ENCODE results near the gene ACTN3.

DNA sequence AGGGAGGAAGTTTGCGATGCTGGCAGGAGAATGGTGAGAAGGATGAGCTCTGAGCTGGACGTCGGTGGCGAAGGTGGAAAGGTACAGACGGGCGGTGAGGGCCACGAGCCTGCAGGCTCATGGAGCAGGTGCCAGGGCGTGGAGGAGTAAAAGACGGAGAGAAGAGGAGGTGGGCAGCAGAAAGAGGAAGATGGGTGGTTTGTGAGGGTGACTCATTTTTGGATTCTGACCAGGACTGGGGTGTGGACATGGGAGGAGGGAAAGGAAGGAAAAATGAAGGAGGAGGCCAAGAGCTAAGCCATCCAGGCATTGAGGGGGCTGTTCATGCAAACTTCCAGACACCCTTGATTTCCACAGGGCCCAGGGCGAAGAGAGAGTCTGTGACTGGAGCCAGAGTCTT lies 4.3 kb upstream of the ACTN3 start:
- TF ChIP-seq ZMAT4 (CRISPR knock-in tag; IDR thresholded peaks at IDR 0.05) (no peak), CTCF (IDR thresholded peaks at IDR 0.05) (no peak), IRF2 (CRISPR knock-in tag; IDR thresholded peaks at IDR 0.05; ENCODE audit: borderline replicate concordance, low read depth) (no peak), MAX (CRISPR knock-in tag; IDR thresholded peaks at IDR 0.05) (no peak), IRF1 (CRISPR knock-in tag; IDR thresholded peaks at IDR 0.05) (no peak), PRDM15 (CRISPR knock-in tag; IDR thresholded peaks at IDR 0.05) (no peak), NR3C1 (CRISPR knock-in tag; conservative IDR thresholded peaks at IDR 0.05; ENCODE audit: low read depth) (no peak), ARID4B (CRISPR knock-in tag; IDR thresholded peaks at IDR 0.05; ENCODE audit: borderline replicate concordance) (no peak), CREM (CRISPR knock-in tag; IDR thresholded peaks at IDR 0.05) (no peak)
